ENCODE results near the gene POLR3GL. TPM values are rescaled to one million over a fixed set of nuclear protein-coding genes. Genes with fewer than 3 reads are reported as not detected.
A peak's percentile ranks its signal among the peaks of the same experiment; 100 is the strongest.

Gene POLR3GL
- total and polyA plus RNA-seq, 2 experiments from 2014 or later, result 3.1 to 9.5 TPM

DNA sequence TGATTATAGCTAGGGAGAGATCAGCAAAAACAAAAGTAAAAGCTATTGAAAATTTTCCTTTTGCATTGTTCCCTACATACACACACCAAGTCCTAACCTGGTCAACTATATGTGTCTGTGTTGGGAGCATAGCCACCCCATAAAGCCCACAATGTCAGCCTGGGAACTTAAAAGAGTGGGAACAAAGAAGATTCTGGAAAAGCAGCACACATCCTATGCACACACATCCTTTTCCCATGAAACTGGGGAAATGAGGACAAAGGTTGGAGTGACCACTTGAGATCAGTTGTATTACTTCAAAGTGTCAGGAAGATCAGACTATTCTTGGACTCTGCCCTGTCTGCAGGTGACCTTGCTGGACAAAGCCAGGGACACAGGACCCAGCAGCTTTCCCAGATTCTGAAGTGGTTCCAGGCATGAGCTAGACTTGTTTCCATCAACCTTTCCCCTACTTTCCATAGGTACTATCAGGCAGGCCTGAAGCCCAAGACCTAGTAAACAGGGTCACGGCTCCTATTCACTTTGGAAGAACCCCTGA lies 16.0 kb downstream of the POLR3GL start:
- H3K36me3 Mint-ChIP-seq (ENCODE audit: low read depth), result no peaks in the 10 kb centered on the region

More for the DNA sequence above, 16.0 kb downstream of the POLR3GL start:
- H3F3A ChIP-seq (replicated peaks; ENCODE audit: low read depth), result no peaks in the 10 kb centered on the region
- no peaks in the 10 kb centered on the region for H4K20me1 ChIP-seq (replicated peaks; ENCODE audit: insufficient read depth)
- H3K36me3 ChIP-seq (ENCODE audit: insufficient read depth), result no peaks in the 10 kb centered on the region
- H3K4me1 ChIP-seq (ENCODE audit: insufficient read depth), result peaks cover 23% of the 10 kb centered on the region
- Mint-ChIP-seq H3K9me3 (no peaks in the 10 kb centered on the region), H3K4me3 (no peak overlapping the region), H3K27ac (no peak overlapping the region), H3K27me3 (ENCODE audit: insufficient read depth, low read depth, poor library complexity) (peaks cover 4% of the 10 kb centered on the region), H3K4me1 (peaks cover 19% of the 10 kb centered on the region)
- H3K27me3 ChIP-seq (ENCODE audit: insufficient read depth), result no peaks in the 10 kb centered on the region
- ATAC-seq (no peak), DNase-seq (ENCODE audit: low spot score) (no peak)
- H3K27ac ChIP-seq (ENCODE audit: low read depth), result no peak overlapping the region
- no peak overlapping the region for H3K4me3 ChIP-seq
- H2AFZ ChIP-seq, result no peak overlapping the region
- H3K4me2 ChIP-seq, result peak overlapping the region; percentile 16; the same call in 1 of the 2 replicates
- TF ChIP-seq ZNF331 (CRISPR knock-in tag; IDR thresholded peaks at IDR 0.05; ENCODE audit: low read depth) (no peak), EZH2phosphoT487 (IDR thresholded peaks at IDR 0.05; ENCODE audit: unreplicated experiment) (no peak), NANOG (IDR thresholded peaks at IDR 0.05; ENCODE audit: borderline replicate concordance) (no peak), ZNF114 (CRISPR knock-in tag; IDR thresholded peaks at IDR 0.05) (no peak), JUNB (IDR thresholded peaks at IDR 0.05; ENCODE audit: unreplicated experiment) (no peak), CREB1 (CRISPR knock-in tag; IDR thresholded peaks at IDR 0.05; ENCODE audit: low read depth) (no peak), POLR2AphosphoS5 (IDR thresholded peaks at IDR 0.05; ENCODE audit: low read depth) (no peak), STAT1 (IDR thresholded peaks at IDR 0.05; ENCODE audit: unreplicated experiment) (no peak), EZH2 (IDR thresholded peaks at IDR 0.05; ENCODE audit: low read depth, unreplicated experiment) (no peak)
- TF ChIP-seq, protein P1, sequence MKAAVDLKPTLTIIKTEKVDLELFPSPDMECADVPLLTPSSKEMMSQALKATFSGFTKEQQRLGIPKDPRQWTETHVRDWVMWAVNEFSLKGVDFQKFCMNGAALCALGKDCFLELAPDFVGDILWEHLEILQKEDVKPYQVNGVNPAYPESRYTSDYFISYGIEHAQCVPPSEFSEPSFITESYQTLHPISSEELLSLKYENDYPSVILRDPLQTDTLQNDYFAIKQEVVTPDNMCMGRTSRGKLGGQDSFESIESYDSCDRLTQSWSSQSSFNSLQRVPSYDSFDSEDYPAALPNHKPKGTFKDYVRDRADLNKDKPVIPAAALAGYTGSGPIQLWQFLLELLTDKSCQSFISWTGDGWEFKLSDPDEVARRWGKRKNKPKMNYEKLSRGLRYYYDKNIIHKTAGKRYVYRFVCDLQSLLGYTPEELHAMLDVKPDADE (IDR thresholded peaks at IDR 0.05), result no peak
- TF ChIP-seq, protein P2, sequence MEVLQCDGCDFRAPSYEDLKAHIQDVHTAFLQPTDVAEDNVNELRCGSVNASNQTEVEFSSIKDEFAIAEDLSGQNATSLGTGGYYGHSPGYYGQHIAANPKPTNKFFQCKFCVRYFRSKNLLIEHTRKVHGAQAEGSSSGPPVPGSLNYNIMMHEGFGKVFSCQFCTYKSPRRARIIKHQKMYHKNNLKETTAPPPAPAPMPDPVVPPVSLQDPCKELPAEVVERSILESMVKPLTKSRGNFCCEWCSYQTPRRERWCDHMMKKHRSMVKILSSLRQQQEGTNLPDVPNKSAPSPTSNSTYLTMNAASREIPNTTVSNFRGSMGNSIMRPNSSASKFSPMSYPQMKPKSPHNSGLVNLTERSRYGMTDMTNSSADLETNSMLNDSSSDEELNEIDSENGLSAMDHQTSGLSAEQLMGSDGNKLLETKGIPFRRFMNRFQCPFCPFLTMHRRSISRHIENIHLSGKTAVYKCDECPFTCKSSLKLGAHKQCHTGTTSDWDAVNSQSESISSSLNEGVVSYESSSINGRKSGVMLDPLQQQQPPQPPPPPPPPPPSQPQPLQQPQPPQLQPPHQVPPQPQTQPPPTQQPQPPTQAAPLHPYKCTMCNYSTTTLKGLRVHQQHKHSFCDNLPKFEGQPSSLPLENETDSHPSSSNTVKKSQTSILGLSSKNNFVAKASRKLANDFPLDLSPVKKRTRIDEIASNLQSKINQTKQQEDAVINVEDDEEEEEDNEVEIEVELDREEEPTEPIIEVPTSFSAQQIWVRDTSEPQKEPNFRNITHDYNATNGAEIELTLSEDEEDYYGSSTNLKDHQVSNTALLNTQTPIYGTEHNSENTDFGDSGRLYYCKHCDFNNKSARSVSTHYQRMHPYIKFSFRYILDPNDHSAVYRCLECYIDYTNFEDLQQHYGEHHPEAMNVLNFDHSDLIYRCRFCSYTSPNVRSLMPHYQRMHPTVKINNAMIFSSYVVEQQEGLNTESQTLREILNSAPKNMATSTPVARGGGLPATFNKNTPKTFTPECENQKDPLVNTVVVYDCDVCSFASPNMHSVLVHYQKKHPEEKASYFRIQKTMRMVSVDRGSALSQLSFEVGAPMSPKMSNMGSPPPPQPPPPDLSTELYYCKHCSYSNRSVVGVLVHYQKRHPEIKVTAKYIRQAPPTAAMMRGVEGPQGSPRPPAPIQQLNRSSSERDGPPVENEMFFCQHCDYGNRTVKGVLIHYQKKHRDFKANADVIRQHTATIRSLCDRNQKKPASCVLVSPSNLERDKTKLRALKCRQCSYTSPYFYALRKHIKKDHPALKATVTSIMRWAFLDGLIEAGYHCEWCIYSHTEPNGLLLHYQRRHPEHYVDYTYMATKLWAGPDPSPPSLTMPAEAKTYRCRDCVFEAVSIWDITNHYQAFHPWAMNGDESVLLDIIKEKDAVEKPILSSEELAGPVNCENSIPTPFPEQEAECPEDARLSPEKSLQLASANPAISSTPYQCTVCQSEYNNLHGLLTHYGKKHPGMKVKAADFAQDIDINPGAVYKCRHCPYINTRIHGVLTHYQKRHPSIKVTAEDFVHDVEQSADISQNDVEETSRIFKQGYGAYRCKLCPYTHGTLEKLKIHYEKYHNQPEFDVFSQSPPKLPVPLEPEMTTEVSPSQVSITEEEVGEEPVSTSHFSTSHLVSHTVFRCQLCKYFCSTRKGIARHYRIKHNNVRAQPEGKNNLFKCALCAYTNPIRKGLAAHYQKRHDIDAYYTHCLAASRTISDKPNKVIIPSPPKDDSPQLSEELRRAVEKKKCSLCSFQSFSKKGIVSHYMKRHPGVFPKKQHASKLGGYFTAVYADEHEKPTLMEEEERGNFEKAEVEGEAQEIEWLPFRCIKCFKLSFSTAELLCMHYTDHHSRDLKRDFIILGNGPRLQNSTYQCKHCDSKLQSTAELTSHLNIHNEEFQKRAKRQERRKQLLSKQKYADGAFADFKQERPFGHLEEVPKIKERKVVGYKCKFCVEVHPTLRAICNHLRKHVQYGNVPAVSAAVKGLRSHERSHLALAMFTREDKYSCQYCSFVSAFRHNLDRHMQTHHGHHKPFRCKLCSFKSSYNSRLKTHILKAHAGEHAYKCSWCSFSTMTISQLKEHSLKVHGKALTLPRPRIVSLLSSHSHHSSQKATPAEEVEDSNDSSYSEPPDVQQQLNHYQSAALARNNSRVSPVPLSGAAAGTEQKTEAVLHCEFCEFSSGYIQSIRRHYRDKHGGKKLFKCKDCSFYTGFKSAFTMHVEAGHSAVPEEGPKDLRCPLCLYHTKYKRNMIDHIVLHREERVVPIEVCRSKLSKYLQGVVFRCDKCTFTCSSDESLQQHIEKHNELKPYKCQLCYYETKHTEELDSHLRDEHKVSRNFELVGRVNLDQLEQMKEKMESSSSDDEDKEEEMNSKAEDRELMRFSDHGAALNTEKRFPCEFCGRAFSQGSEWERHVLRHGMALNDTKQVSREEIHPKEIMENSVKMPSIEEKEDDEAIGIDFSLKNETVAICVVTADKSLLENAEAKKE (CRISPR knock-in tag; IDR thresholded peaks at IDR 0.05), result no peak
- TF ChIP-seq, protein P3, sequence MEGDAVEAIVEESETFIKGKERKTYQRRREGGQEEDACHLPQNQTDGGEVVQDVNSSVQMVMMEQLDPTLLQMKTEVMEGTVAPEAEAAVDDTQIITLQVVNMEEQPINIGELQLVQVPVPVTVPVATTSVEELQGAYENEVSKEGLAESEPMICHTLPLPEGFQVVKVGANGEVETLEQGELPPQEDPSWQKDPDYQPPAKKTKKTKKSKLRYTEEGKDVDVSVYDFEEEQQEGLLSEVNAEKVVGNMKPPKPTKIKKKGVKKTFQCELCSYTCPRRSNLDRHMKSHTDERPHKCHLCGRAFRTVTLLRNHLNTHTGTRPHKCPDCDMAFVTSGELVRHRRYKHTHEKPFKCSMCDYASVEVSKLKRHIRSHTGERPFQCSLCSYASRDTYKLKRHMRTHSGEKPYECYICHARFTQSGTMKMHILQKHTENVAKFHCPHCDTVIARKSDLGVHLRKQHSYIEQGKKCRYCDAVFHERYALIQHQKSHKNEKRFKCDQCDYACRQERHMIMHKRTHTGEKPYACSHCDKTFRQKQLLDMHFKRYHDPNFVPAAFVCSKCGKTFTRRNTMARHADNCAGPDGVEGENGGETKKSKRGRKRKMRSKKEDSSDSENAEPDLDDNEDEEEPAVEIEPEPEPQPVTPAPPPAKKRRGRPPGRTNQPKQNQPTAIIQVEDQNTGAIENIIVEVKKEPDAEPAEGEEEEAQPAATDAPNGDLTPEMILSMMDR (conservative IDR thresholded peaks at IDR 0.05; ENCODE audit: low read depth in 2 of 2), result no peak
- TF ChIP-seq, protein P4, sequence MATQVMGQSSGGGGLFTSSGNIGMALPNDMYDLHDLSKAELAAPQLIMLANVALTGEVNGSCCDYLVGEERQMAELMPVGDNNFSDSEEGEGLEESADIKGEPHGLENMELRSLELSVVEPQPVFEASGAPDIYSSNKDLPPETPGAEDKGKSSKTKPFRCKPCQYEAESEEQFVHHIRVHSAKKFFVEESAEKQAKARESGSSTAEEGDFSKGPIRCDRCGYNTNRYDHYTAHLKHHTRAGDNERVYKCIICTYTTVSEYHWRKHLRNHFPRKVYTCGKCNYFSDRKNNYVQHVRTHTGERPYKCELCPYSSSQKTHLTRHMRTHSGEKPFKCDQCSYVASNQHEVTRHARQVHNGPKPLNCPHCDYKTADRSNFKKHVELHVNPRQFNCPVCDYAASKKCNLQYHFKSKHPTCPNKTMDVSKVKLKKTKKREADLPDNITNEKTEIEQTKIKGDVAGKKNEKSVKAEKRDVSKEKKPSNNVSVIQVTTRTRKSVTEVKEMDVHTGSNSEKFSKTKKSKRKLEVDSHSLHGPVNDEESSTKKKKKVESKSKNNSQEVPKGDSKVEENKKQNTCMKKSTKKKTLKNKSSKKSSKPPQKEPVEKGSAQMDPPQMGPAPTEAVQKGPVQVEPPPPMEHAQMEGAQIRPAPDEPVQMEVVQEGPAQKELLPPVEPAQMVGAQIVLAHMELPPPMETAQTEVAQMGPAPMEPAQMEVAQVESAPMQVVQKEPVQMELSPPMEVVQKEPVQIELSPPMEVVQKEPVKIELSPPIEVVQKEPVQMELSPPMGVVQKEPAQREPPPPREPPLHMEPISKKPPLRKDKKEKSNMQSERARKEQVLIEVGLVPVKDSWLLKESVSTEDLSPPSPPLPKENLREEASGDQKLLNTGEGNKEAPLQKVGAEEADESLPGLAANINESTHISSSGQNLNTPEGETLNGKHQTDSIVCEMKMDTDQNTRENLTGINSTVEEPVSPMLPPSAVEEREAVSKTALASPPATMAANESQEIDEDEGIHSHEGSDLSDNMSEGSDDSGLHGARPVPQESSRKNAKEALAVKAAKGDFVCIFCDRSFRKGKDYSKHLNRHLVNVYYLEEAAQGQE (IDR thresholded peaks at IDR 0.05; ENCODE audit: unreplicated experiment), result no peak
- H3K79me2 ChIP-seq (replicated peaks; ENCODE audit: insufficient read depth), result no peaks in the 10 kb centered on the region
- H3K9me2 ChIP-seq (ENCODE audit: insufficient read depth), result no peaks in the 10 kb centered on the region
